Muscle of leg (tissue), 11 donors: ENCODE data around the gene LNPEP. TPM values are rescaled to one million over a fixed set of nuclear protein-coding genes. Genes with fewer than 3 reads are reported as not detected.

Experiments
- DNase-seq: peaks from one replicate; pipeline ENCODE4 v3.0.0; 2013
- H3K27ac ChIP-seq: one replicate; pipeline ENCODE4 v1.5.1; 2013; ENCODE audit warnings: mild to moderate bottlenecking, low read length, control low read depth
- H3K27me3 ChIP-seq: one replicate; pipeline ENCODE4 v1.6.1; 2013; ENCODE audit warnings: low read length; ENCODE audit not compliant: control insufficient read depth, insufficient read depth
- H3K36me3 ChIP-seq: one replicate; pipeline ENCODE4 v1.6.1; 2013; ENCODE audit warnings: low read length; ENCODE audit not compliant: control insufficient read depth, insufficient read depth
- H3K4me1 ChIP-seq: one replicate; pipeline ENCODE4 v1.6.1; 2013; ENCODE audit warnings: low read length; ENCODE audit not compliant: control insufficient read depth, insufficient read depth
- H3K4me3 ChIP-seq: one replicate; pipeline ENCODE4 v1.5.1; 2013; ENCODE audit warnings: low read length, control low read depth
- H3K9me3 ChIP-seq: replicated peaks from 2 replicates; pipeline ENCODE4 v1.6.1; 2013; ENCODE audit warnings: low read depth, low read length; ENCODE audit not compliant: control insufficient read depth
- WGBS: methylation state at CpG from one replicate; pipeline ENCODE4 v1.1.5; 2013; ENCODE audit warnings: missing lambda C conversion rate; ENCODE audit not compliant: insufficient coverage; 5-methylcytosine and 5-hydroxymethylcytosine counted together
- polyA plus RNA-seq, 8 donors: library from polyadenylated mRNA; unstranded; fragments of 120-200 nt; gene quantifications; one replicate each; pipeline versions ENCODE4 v1.2.1 to v1.2.3, GENCODE V29; 2013; ENCODE audit warnings: inconsistent platforms in 1 of 8, low replicate concordance in 1 of 8; ENCODE audit not compliant: insufficient read length in 8 of 8, insufficient read depth in 1 of 8
- total RNA-seq: library from RNA; stranded (reverse); fragments of 120-200 nt; gene quantifications from one replicate; pipeline ENCODE4 v1.2.4, GENCODE V29; 2013

LNPEP gene
- total and polyA plus RNA-seq, 9 donors = 12.3 to 33.8 (median 17.5) TPM

GRCh38 chr5:96991708-96992107, 55.8 kb downstream of the LNPEP start:
- Histone ChIP-seq H3K4me3 (no peak overlapping the region), H3K36me3 (peaks cover 17% of the 10 kb centered on the region), H3K9me3 (no peaks in the 10 kb centered on the region), H3K27ac (no peak overlapping the region), H3K4me1 (no peaks in the 10 kb centered on the region), H3K27me3 (no peaks in the 10 kb centered on the region)
- DNase-seq = no peak

- H3K9me3 ChIP-seq = no peaks in the 10 kb centered on the region
- peaks cover 14% of the 10 kb centered on the region for H3K36me3 ChIP-seq
- no peak overlapping the region for H3K4me3 ChIP-seq
- H3K4me1 ChIP-seq = no peaks in the 10 kb centered on the region
- no peaks in the 10 kb centered on the region for H3K27me3 ChIP-seq
- WGBS = 80% methylated on average over 1 of the region's 2 CpGs
- no peak for DNase-seq
- H3K27ac ChIP-seq = no peak overlapping the region
These were observed 57.9 kb downstream of the LNPEP start for GRCh38 chr5:96993760-96994159.

- no peak overlapping the region for H3K4me3 ChIP-seq
- no peaks in the 10 kb centered on the region for H3K9me3 ChIP-seq
- no peak for DNase-seq
- no peaks in the 10 kb centered on the region for H3K4me1 ChIP-seq
- peaks cover 14% of the 10 kb centered on the region for H3K36me3 ChIP-seq
- H3K27me3 ChIP-seq = no peaks in the 10 kb centered on the region
- H3K27ac ChIP-seq = no peak overlapping the region
- 100% methylated on average over 2 of the region's 3 CpGs for WGBS
These were observed 58.6 kb downstream of the LNPEP start for GRCh38 chr5:96994493-96994892.

GRCh38 chr5:96995419-96995818, 59.5 kb downstream of the LNPEP start:
- WGBS = 58% methylated on average over 2 of the region's 3 CpGs
- no peak for DNase-seq
- Histone ChIP-seq H3K4me3 (no peak overlapping the region), H3K9me3 (no peaks in the 10 kb centered on the region), H3K27me3 (no peaks in the 10 kb centered on the region), H3K27ac (no peak overlapping the region), H3K4me1 (no peaks in the 10 kb centered on the region), H3K36me3 (peaks cover 15% of the 10 kb centered on the region)

GRCh38 chr5:96997265-96997859, 61.5 kb downstream of the LNPEP start:
- peak; percentile 71 for DNase-seq
- Histone ChIP-seq H3K4me3 (no peak overlapping the region), H3K36me3 (peaks cover 21% of the 10 kb centered on the region), H3K4me1 (no peaks in the 10 kb centered on the region), H3K27ac (no peak overlapping the region), H3K27me3 (no peaks in the 10 kb centered on the region), H3K9me3 (no peaks in the 10 kb centered on the region)
- WGBS = no CpG with 5 or more reads among the region's 2 CpGs

- no CpG with 5 or more reads among the region's 1 CpG for WGBS
- no peak overlapping the region for H3K4me3 ChIP-seq
- DNase-seq = no peak
- no peaks in the 10 kb centered on the region for H3K9me3 ChIP-seq
- H3K27ac ChIP-seq = no peak overlapping the region
- peaks cover 18% of the 10 kb centered on the region for H3K36me3 ChIP-seq
- no peaks in the 10 kb centered on the region for H3K4me1 ChIP-seq
- no peaks in the 10 kb centered on the region for H3K27me3 ChIP-seq
These were observed 64.0 kb downstream of the LNPEP start for GRCh38 chr5:96999856-97000255.

- Histone ChIP-seq H3K4me1 (no peaks in the 10 kb centered on the region), H3K4me3 (no peak overlapping the region), H3K27ac (no peak overlapping the region), H3K9me3 (no peaks in the 10 kb centered on the region), H3K36me3 (peaks cover 22% of the 10 kb centered on the region), H3K27me3 (no peaks in the 10 kb centered on the region)
- WGBS = 86% methylated on average over 1 of the region's 3 CpGs
- no peak for DNase-seq
These were observed 64.5 kb downstream of the LNPEP start for GRCh38 chr5:97000391-97000790.

- H3K27ac ChIP-seq = no peak overlapping the region
- H3K9me3 ChIP-seq = no peaks in the 10 kb centered on the region
- DNase-seq = no peak
- peaks cover 25% of the 10 kb centered on the region for H3K36me3 ChIP-seq
- WGBS = no CpG with 5 or more reads among the region's 1 CpG
- no peaks in the 10 kb centered on the region for H3K4me1 ChIP-seq
- H3K27me3 ChIP-seq = no peaks in the 10 kb centered on the region
- no peak overlapping the region for H3K4me3 ChIP-seq
These were observed 67.1 kb downstream of the LNPEP start for GRCh38 chr5:97002983-97003382.

- Histone ChIP-seq H3K27me3 (no peaks in the 10 kb centered on the region), H3K9me3 (no peaks in the 10 kb centered on the region), H3K4me3 (no peak overlapping the region), H3K4me1 (no peaks in the 10 kb centered on the region), H3K27ac (no peak overlapping the region), H3K36me3 (peaks cover 27% of the 10 kb centered on the region)
- no CpG with 5 or more reads among the region's 2 CpGs for WGBS
- DNase-seq = no peak
These were observed 68.7 kb downstream of the LNPEP start for GRCh38 chr5:97004423-97005060.

GRCh38 chr5:97006454-97007060, 70.7 kb downstream of the LNPEP start:
- DNase-seq = no peak
- Histone ChIP-seq H3K27ac (no peak overlapping the region), H3K4me3 (no peak overlapping the region), H3K9me3 (no peaks in the 10 kb centered on the region), H3K27me3 (no peaks in the 10 kb centered on the region), H3K4me1 (no peaks in the 10 kb centered on the region), H3K36me3 (peaks cover 27% of the 10 kb centered on the region)
- no CpG with 5 or more reads among the region's 3 CpGs for WGBS
